Body of pancreas (tissue), 4 donors: ENCODE results near the gene CSTF1.

Experiments used
- CTCF ChIP-seq, 7 experiments: fragments of 450-650 bp in 4 of 7; fragments of 200-600 bp in 3 of 7; sonication (generic) in 3 of 7; IDR thresholded peaks; one replicate each; pipeline ENCODE4 v1.5.1; 2016 to 2019; ENCODE audit warnings: antibody characterized with exemption in 7 of 7
- POLR2A ChIP-seq, 3 donors: fragments of 450-650 bp; IDR thresholded peaks; one replicate each; pipeline ENCODE4 v1.6.1; 2016; ENCODE audit warnings: antibody characterized with exemption in 3 of 3, mild to moderate bottlenecking in 2 of 3

- no peak for TF ChIP-seq CTCF (IDR thresholded peaks at IDR 0.05)
- TF ChIP-seq POLR2A (IDR thresholded peaks at IDR 0.05), result no peak
Observed at GRCh38 chr20:56439771-56440291, 47.4 kb downstream of the CSTF1 start.
